K562 (cell line): Measurements from ENCODE around the gene GLT1D1. TPM values are rescaled to one million over a fixed set of nuclear protein-coding genes. Genes with fewer than 3 reads are reported as not detected.

Experiments
- ATAC-seq: fragments of 200-7000 bp; cut with Tn5 transposase; 3 replicates; pipeline ENCODE4 v1.9.1; 2020; ENCODE audit warnings: moderate library complexity
- BruUV-seq: library from RNA; stranded (reverse); fragments of 400-500 nt; replicated peaks from 2 replicates; lab custom pipeline; 2021; lab: Mats Ljungman, UMichigan
- CTCF ChIA-PET: fragments of 300-600 bp; formaldehyde crosslinking; extraction: SDS; loops from one replicate; lab custom pipeline; 2021; ENCODE audit warnings: low intra/inter-chr PET ratio; lab: Yijun Ruan, JAX
- POLR2A ChIA-PET: fragments of 300-600, 350-650 bp; sonication (Branson Sonifier 250); formaldehyde crosslinking; extraction: SDS; loops from one replicate; lab custom pipeline; 2021; ENCODE audit warnings: antibody characterized with exemption, inconsistent platforms; lab: Yijun Ruan, JAX
- DNase-seq, 4 experiments: peaks; one replicate each; pipeline versions ENCODE4 v3.0.0 to v3.0.0-alpha.2; 2011 to 2018; ENCODE audit warnings: low spot score in 3 of 4, mixed read lengths in 3 of 4; ENCODE audit errors: extremely low read depth in 1 of 4
- FAIRE-seq: peaks from 2 replicates; lab custom pipeline; 2011; peaks lifted over from hg19 to GRCh38; lab: Jason Lieb, UNC
- H2AFZ ChIP-seq: 2 replicates; pipeline ENCODE4 v1.6.0; 2011; ENCODE audit warnings: low read depth, low read length, control low read depth, inconsistent platforms
- H3K27ac ChIP-seq: fragments of 200-600 bp; 3 replicates; pipeline ENCODE4 v1.8.0; 2011; ENCODE audit warnings: low read depth, mild to moderate bottlenecking, control low read depth, inconsistent platforms, low read length, moderate library complexity, mixed read lengths; ENCODE audit errors: extremely low read depth
- H3K27me3 ChIP-seq, 2 experiments: fragments of 300-600 bp in 1 of 2; 2 replicates in 1 of 2; 3 replicates in 1 of 2; pipeline versions ENCODE4 v1.6.0 to v1.8.0; 2011; ENCODE audit warnings: inconsistent platforms in 2 of 2, low read length in 2 of 2, mild to moderate bottlenecking in 1 of 2, mixed read lengths in 1 of 2, moderate library complexity in 1 of 2; ENCODE audit not compliant: control insufficient read depth in 2 of 2, insufficient read depth in 2 of 2
- H3K36me3 ChIP-seq: fragments of 300-600 bp; 3 replicates; pipeline ENCODE4 v1.8.0; 2011; ENCODE audit warnings: mild to moderate bottlenecking, low read length, inconsistent platforms; ENCODE audit not compliant: control insufficient read depth, insufficient read depth
- H3K4me1 ChIP-seq, 2 experiments: fragments of 200-600 bp in 1 of 2; replicated peaks in 1 of 2; 2 replicates in 1 of 2; 3 replicates in 1 of 2; pipeline versions ENCODE4 v1.5.1 to v1.8.0; 2011; ENCODE audit warnings: inconsistent platforms in 2 of 2, low read length in 2 of 2, mild to moderate bottlenecking in 1 of 2, mixed read lengths in 1 of 2, moderate library complexity in 1 of 2; ENCODE audit not compliant: control insufficient read depth in 2 of 2, insufficient read depth in 2 of 2
- H3K4me2 ChIP-seq: 2 replicates; pipeline ENCODE4 v1.6.1; 2011; ENCODE audit warnings: low read length, control low read depth, inconsistent platforms, mixed read lengths; ENCODE audit not compliant: insufficient read depth
- H3K4me3 ChIP-seq: fragments of 200-600 bp; sonication (generic), shearing (Covaris generic); 2 replicates; pipeline ENCODE4 v1.5.1; 2016; ENCODE audit warnings: control low read depth, inconsistent platforms
- H3K79me2 ChIP-seq: fragments of 200-600 bp; 3 replicates; pipeline ENCODE4 v1.8.0; 2011; ENCODE audit warnings: low read length, inconsistent platforms; ENCODE audit not compliant: control insufficient read depth, insufficient read depth
- H3K9ac ChIP-seq, 2 experiments: 2 replicates each; pipeline versions ENCODE4 v1.6.0 to v1.6.1; 2011; ENCODE audit warnings: low read depth in 2 of 2, low read length in 2 of 2, control low read depth in 1 of 2, inconsistent platforms in 1 of 2, mild to moderate bottlenecking in 1 of 2, mixed read lengths in 1 of 2; ENCODE audit not compliant: insufficient read depth in 1 of 2
- H3K9me1 ChIP-seq: one replicate; pipeline ENCODE4 v1.6.0; 2011; ENCODE audit warnings: inconsistent platforms, mild to moderate bottlenecking, low read length, moderate library complexity; ENCODE audit not compliant: control insufficient read depth, insufficient read depth
- H3K9me3 ChIP-seq: replicated peaks from 2 replicates; pipeline ENCODE4 v1.5.1; 2011; ENCODE audit warnings: low read depth, low read length, inconsistent platforms; ENCODE audit not compliant: control insufficient read depth, insufficient read depth
- H4K20me1 ChIP-seq: replicated peaks from 2 replicates; pipeline ENCODE4 v1.6.1; 2011; ENCODE audit warnings: low read length, inconsistent platforms, mixed read lengths; ENCODE audit not compliant: control insufficient read depth, insufficient read depth
- CC2D1A ChIP-seq: fragments of 450-650 bp; IDR thresholded peaks from 2 replicates; pipeline ENCODE4 v1.6.1; 2017; ENCODE audit warnings: mild to moderate bottlenecking
- DMBX1 ChIP-seq: fragments of 250-450 bp; sonication (Bioruptor Pico); IDR thresholded peaks from 2 replicates; pipeline ENCODE4 v1.8.0; 2022; ENCODE audit warnings: inconsistent platforms, mild to moderate bottlenecking, moderate library complexity, borderline replicate concordance
- ELK1 ChIP-seq: sonication (generic); formaldehyde crosslinking; IDR thresholded peaks from 2 replicates; pipeline ENCODE4 v1.8.1; 2022; ENCODE audit warnings: missing genetic modification reagents
- KLF6 ChIP-seq: fragments of 250-450 bp; sonication (Bioruptor Pico); IDR thresholded peaks from 2 replicates; pipeline ENCODE4 v1.4.0; 2020; ENCODE audit warnings: mild to moderate bottlenecking, moderate library complexity, borderline replicate concordance
- POU5F1 ChIP-seq: fragments of 150-350 bp; IDR thresholded peaks from 2 replicates; pipeline ENCODE4 v1.6.1; 2014; ENCODE audit warnings: borderline replicate concordance, low read length, low read depth, mild to moderate bottlenecking; ENCODE audit not compliant: partially characterized antibody
- RAD21 ChIP-seq, 2 experiments: fragments of 250-450 bp in 1 of 2; fragments of 450-650 bp in 1 of 2; sonication (Bioruptor Pico) in 1 of 2; formaldehyde crosslinking in 1 of 2; IDR thresholded peaks in 1 of 2; conservative IDR thresholded peaks in 1 of 2; 2 replicates each; pipeline versions ENCODE4 v1.4.0 to v1.8.0; 2020 to 2022; ENCODE audit warnings: mild to moderate bottlenecking in 2 of 2, moderate library complexity in 1 of 2
- SIN3B ChIP-seq: fragments of 450-650 bp; IDR thresholded peaks from 2 replicates; pipeline ENCODE4 v1.6.1; 2017; ENCODE audit warnings: low read depth, mild to moderate bottlenecking, moderate library complexity
- SMAD4 ChIP-seq: fragments of 250-450 bp; sonication (Bioruptor Pico); conservative IDR thresholded peaks from 2 replicates; pipeline ENCODE4 v1.8.0; 2021; ENCODE audit warnings: inconsistent platforms, mild to moderate bottlenecking, moderate library complexity
- ZNF311 ChIP-seq: fragments of 250-450 bp; sonication (Bioruptor Pico); IDR thresholded peaks from 2 replicates; pipeline ENCODE4 v1.4.0; 2020; ENCODE audit warnings: mild to moderate bottlenecking, moderate library complexity
- ZNF592 ChIP-seq: fragments of 450-650 bp; IDR thresholded peaks from 2 replicates; pipeline ENCODE4 v1.6.1; 2017; ENCODE audit warnings: antibody characterized with exemption, mild to moderate bottlenecking
- WGBS: fragments of 100-300 bp; shearing (Covaris generic); methylation state at CpG from one replicate; pipeline ENCODE4 v1.1.6; 2016; ENCODE audit warnings: low coverage, mixed read lengths; ENCODE audit not compliant: insufficient coverage; ENCODE audit errors: missing lambda C conversion rate; 5-methylcytosine and 5-hydroxymethylcytosine counted together
- in situ Hi-C: fragments of 300-500 bp; cut with MboI; formaldehyde crosslinking; loops from 4 replicates; pipeline ENCODE4 v1.15.0; 2018; ENCODE audit warnings: inconsistent platforms, mixed read lengths
- intact Hi-C: fragments of 100-400 bp; cut with micrococcal nuclease; formaldehyde crosslinking; loops from 2 replicates; pipeline ENCODE4 v1.14.2; 2022
- polyA plus RNA-seq, 8 experiments: library from polyadenylated mRNA; depleted of rRNA in 4 of 8; stranded (reverse) in 5 of 8; unstranded in 3 of 8; fragments of >200 nt; fragmentation: Nextera tagmentation in 2 of 8; fragmentation: Illumina TruSeq in 1 of 8; extraction: Ambion mirVana in 2 of 8; extraction: Trizol in 1 of 8; gene quantifications; 2 replicates each; pipeline versions ENCODE4 v1.2.1 to v1.2.3, GENCODE V29; 2011 to 2014; ENCODE audit warnings: inconsistent platforms in 1 of 8, missing spikeins in 1 of 8
- total RNA-seq, 7 experiments: library from RNA; depleted of rRNA in 6 of 7; stranded (reverse); fragments of >200 nt in 6 of 7; fragmentation: Illumina TruSeq in 2 of 7; extraction: Trizol in 2 of 7; gene quantifications; 2 replicates each; pipeline versions ENCODE4 v1.2.1 to v1.2.3, GENCODE V29; 2011 to 2021; ENCODE audit warnings: low replicate concordance in 1 of 7

Gene GLT1D1
- total and polyA plus RNA-seq, 9 of the 15 experiments (the other 6 are each of a cell fraction or from before 2014, with no cell fraction given): 0.04 TPM; not detected in 8

GRCh38 chr12:128909653-128910052 lies 56.4 kb downstream of the GLT1D1 start:
- DNase-seq (no peak), ATAC-seq (no peak), FAIRE-seq (no peak)
- Histone ChIP-seq H3K4me3 (no peak overlapping the region), H3K9me1 (no peaks in the 10 kb centered on the region), H3K4me2 (no peak overlapping the region), H3K9me3 (no peaks in the 10 kb centered on the region), H3K27me3 (peaks cover 18 to 36% of the 10 kb centered on the region in 2 experiments; a peak in 4 of 5 replicates), H3K9ac (no peak overlapping the region), H3K36me3 (no peaks in the 10 kb centered on the region), H2AFZ (no peak overlapping the region), H4K20me1 (no peaks in the 10 kb centered on the region), H3K4me1 (no peaks in the 10 kb centered on the region), H3K27ac (no peak overlapping the region), H3K79me2 (no peaks in the 10 kb centered on the region)
- no TSS peak for BruUV-seq
- intact Hi-C loops: no loop called here
- TF ChIP-seq CC2D1A (no peak), SMAD4 (CRISPR knock-in tag) (no peak), ELK1 (CRISPR knock-in tag) (no peak), ZNF592 (no peak), POU5F1 (no peak), ZNF311 (CRISPR knock-in tag) (no peak), RAD21 (CRISPR knock-in tag; conservative IDR thresholded peaks at IDR 0.05 in 1 of 2, IDR thresholded peaks at IDR 0.05 in 1 of 2) (no peak), KLF6 (CRISPR knock-in tag) (no peak), DMBX1 (no peak), SIN3B (no peak)
- ChIA-PET CTCF (no interaction called here), POLR2A (interaction anchor here (0.6 kb wide), 1 partner anchor 118 kb away, joined by 3 read pairs; no protein-coding TSS in a partner anchor)
- in situ Hi-C loops: no loop called here
- WGBS: 0% methylated on average over 1 of the region's 1 CpG
